Measurements from ENCODE around the gene SFMBT2. TPM values are rescaled to one million over a fixed set of nuclear protein-coding genes. Genes with fewer than 3 reads are reported as not detected.

Gene SFMBT2
- total RNA-seq, 1 donor from 2014 or later = 7.0 TPM

DNA sequence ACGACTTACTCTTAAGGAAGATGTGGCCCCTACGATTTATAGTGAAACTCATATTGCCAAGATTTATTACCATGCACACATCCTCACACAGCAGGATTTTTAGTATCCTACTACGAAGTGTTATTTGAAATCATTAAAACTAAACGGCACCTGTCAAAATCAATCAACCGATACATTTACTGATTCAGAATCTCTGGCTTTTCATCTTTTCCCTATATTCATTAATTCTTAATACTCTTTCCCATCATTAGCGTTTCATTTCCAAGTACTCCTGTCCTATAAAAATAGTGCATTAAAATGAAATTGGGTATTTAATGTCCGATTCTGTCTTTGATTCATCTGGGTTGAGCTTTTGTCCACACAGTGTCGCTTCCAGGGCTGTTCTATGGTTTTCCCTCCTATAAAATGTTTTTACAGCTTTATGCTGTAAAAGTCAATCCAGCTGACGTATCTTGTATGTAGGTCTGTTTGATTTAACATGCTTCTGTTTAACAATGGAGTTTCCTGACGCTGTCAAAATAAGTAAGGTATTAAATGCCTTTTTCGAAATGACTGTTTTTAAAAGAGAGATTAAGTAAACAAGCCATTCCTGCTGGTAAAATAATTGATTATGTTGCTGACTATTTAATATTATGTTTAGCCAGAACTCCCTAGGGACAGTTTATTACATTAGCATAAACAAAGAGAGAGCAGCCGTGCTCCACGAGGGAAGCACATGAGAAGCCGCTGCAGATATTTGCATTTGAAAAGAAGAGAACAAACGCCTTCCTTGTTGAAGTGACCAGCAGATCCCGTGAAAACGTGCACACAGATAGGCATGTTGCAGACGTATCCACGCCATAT is 22.3 kb upstream of the SFMBT2 start:
- TF ChIP-seq, protein P1, sequence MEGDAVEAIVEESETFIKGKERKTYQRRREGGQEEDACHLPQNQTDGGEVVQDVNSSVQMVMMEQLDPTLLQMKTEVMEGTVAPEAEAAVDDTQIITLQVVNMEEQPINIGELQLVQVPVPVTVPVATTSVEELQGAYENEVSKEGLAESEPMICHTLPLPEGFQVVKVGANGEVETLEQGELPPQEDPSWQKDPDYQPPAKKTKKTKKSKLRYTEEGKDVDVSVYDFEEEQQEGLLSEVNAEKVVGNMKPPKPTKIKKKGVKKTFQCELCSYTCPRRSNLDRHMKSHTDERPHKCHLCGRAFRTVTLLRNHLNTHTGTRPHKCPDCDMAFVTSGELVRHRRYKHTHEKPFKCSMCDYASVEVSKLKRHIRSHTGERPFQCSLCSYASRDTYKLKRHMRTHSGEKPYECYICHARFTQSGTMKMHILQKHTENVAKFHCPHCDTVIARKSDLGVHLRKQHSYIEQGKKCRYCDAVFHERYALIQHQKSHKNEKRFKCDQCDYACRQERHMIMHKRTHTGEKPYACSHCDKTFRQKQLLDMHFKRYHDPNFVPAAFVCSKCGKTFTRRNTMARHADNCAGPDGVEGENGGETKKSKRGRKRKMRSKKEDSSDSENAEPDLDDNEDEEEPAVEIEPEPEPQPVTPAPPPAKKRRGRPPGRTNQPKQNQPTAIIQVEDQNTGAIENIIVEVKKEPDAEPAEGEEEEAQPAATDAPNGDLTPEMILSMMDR (conservative IDR thresholded peaks at IDR 0.05) = no peak
- H3K27ac Mint-ChIP-seq (ENCODE audit: unreplicated experiment) = peak overlapping the region; percentile 19

DNA sequence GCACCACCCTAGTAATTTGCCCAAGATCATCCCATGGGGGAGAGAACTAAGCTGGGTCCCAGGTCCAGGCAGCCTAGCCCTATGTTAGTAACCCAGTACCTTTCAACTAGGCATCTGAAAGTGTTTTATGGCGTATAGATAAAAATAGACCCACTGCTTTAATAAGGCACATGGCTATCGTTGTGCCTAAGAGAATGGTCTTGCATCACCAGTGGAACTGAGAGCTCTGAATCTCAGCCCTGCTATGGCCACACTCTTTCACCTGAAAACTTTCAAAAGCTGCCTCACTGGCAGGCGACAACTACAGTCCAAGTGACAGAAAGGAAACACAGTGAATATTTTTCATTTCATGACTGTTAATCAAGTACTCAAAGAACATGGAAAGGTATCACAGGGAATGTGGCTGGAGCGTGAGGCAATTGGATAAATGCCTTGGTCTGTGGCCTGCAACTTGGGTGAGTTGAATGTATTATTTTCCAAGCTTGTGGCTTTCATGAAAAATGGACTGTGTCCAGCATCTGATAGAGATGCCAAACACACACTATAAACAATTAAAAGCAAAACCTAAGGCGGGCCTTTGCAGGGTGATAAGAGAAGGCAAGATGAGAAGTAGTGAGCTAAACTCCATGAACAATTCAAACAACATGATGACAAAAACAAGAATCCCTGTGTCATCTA is 18.0 kb upstream of the SFMBT2 start:
- DNase-seq (ENCODE audit: low read depth, low spot score) = no peak
- TF ChIP-seq, protein P1 (conservative IDR thresholded peaks at IDR 0.05) = no peak
- peaks cover 9% of the 10 kb centered on the region for H3K9me3 Mint-ChIP-seq
- peaks cover 2% of the 10 kb centered on the region for H3K36me3 Mint-ChIP-seq (ENCODE audit: low read depth)
- peaks cover 12% of the 10 kb centered on the region for H3K27me3 Mint-ChIP-seq (ENCODE audit: low read depth)
- H3K4me1 Mint-ChIP-seq = peaks cover 17% of the 10 kb centered on the region
- H3K4me3 Mint-ChIP-seq = no peak overlapping the region
- no peak overlapping the region for H3K27ac Mint-ChIP-seq (ENCODE audit: unreplicated experiment)

More for the DNA sequence above, 22.3 kb upstream of the SFMBT2 start:
- H3K27me3 Mint-ChIP-seq (ENCODE audit: low read depth) = no peaks in the 10 kb centered on the region
- DNase-seq (ENCODE audit: low read depth, low spot score) = peak; percentile 14
- peaks cover 9% of the 10 kb centered on the region for H3K9me3 Mint-ChIP-seq
- H3K4me3 Mint-ChIP-seq = peak overlapping the region; percentile 42
- peaks cover 2% of the 10 kb centered on the region for H3K36me3 Mint-ChIP-seq (ENCODE audit: low read depth)
- H3K4me1 Mint-ChIP-seq = peaks cover 17% of the 10 kb centered on the region

DNA sequence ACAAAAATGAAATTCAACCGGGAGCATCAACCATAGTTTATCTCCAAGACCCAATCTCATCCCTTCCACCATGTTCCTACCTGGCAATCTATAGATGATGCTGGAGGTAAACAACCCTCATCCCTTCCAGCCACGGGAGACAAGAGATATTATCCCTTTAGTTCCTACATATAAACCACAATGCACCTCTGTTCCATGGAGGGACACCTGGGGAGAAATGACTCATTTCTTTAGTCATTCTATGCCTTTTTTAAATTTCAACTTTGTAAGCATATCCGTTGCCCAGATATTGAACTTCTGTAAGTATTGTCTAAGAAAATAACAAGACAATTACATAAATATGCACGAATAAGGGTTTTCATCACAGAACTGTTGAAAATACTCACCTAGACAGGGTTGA is 15.5 kb upstream of the SFMBT2 start:
- peaks cover 36% of the 10 kb centered on the region for H3K27me3 Mint-ChIP-seq (ENCODE audit: low read depth)
- H3K4me3 Mint-ChIP-seq = no peak overlapping the region
- H3K27ac Mint-ChIP-seq (ENCODE audit: unreplicated experiment) = no peak overlapping the region

DNA sequence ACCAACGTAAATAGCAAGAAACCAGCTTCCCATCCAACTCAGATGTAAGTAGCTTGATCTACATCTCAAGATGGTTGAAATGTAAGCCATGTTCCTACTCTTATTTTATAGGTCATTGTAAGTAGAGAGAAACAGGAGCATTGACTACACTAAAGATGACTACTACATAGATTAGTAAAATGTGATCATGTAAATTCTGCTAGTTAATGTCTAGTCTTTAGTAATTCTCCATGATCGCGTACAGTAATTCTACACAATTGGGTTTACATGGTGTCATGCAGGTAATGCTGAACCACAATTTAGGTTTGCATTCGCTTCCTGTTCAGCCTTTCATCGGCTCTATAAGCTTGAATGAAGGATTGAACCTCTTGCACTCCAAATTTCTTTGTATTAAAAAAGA is 14.9 kb upstream of the SFMBT2 start:
- no peak for DNase-seq (ENCODE audit: low read depth, low spot score)
- H3K36me3 Mint-ChIP-seq (ENCODE audit: low read depth) = no peaks in the 10 kb centered on the region
- H3K4me3 Mint-ChIP-seq = no peak overlapping the region
- no peak overlapping the region for H3K27ac Mint-ChIP-seq (ENCODE audit: unreplicated experiment)
- no peaks in the 10 kb centered on the region for H3K9me3 Mint-ChIP-seq
- TF ChIP-seq, protein P1 (conservative IDR thresholded peaks at IDR 0.05) = no peak
- peaks cover 5% of the 10 kb centered on the region for H3K4me1 Mint-ChIP-seq
- peaks cover 43% of the 10 kb centered on the region for H3K27me3 Mint-ChIP-seq (ENCODE audit: low read depth)

More for the DNA sequence above, 15.5 kb upstream of the SFMBT2 start:
- peaks cover 3% of the 10 kb centered on the region for H3K9me3 Mint-ChIP-seq
- no peaks in the 10 kb centered on the region for H3K36me3 Mint-ChIP-seq (ENCODE audit: low read depth)
- TF ChIP-seq, protein P1 (conservative IDR thresholded peaks at IDR 0.05) = no peak
- H3K4me1 Mint-ChIP-seq = peaks cover 5% of the 10 kb centered on the region
- no peak for DNase-seq (ENCODE audit: low read depth, low spot score)

DNA sequence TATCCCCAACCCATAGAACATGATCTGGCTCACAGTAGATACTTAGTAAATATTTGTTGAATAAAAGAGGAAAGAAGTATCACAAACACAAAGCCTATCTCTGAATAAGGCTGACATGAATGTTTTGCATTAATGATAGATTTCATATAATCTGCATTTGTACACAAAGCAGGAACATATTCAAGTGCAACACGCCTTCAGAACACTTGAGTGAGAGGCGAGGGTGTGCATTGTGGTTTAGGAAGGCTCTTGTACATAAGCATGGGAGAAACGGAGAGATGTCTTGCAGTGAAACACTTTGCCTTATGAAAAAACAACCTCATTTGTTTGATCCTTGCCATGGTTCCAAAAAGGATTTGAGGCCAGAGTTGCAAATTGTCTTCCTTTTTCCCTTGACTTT is 14.1 kb upstream of the SFMBT2 start:
- DNase-seq (ENCODE audit: low read depth, low spot score) = no peak
- Mint-ChIP-seq H3K9me3 (no peaks in the 10 kb centered on the region), H3K4me3 (no peak overlapping the region), H3K27ac (ENCODE audit: unreplicated experiment) (no peak overlapping the region), H3K36me3 (ENCODE audit: low read depth) (no peaks in the 10 kb centered on the region), H3K27me3 (ENCODE audit: low read depth) (peaks cover 48% of the 10 kb centered on the region), H3K4me1 (peaks cover 5% of the 10 kb centered on the region)
- TF ChIP-seq, protein P1 (conservative IDR thresholded peaks at IDR 0.05) = no peak
